Neutrophil (primary cell): ENCODE measurements around the gene CDK11A.

Experiments
- H3K27ac ChIP-seq: fragments of 200-600 bp; sonication (generic); 2 replicates; pipeline ENCODE4 v1.5.1; 2016; ENCODE audit warnings: mild to moderate bottlenecking, moderate library complexity
- H3K27me3 ChIP-seq: fragments of 200-600 bp; sonication (generic); 2 replicates; pipeline ENCODE4 v1.6.0; 2016; ENCODE audit warnings: mild to moderate bottlenecking
- H3K36me3 ChIP-seq: fragments of 200-600 bp; sonication (generic); 2 replicates; pipeline ENCODE4 v1.5.1; 2017
- H3K4me1 ChIP-seq, 2 experiments: fragments of 200-600 bp in 1 of 2; sonication (generic) in 1 of 2; 1 replicate in 1 of 2; 2 replicates in 1 of 2; pipeline versions ENCODE4 v1.5.1 to v1.6.1; 2013 to 2016; ENCODE audit warnings: low read depth in 1 of 2, low read length in 1 of 2, mild to moderate bottlenecking in 1 of 2, moderate library complexity in 1 of 2; ENCODE audit not compliant: control insufficient read depth in 1 of 2, insufficient read depth in 1 of 2
- H3K4me3 ChIP-seq, 2 experiments: fragments of 200-600 bp in 1 of 2; sonication (generic) in 1 of 2; 1 replicate in 1 of 2; 2 replicates in 1 of 2; pipeline ENCODE4 v1.5.1; 2013 to 2016; ENCODE audit warnings: low read depth in 1 of 2, low read length in 1 of 2, mild to moderate bottlenecking in 1 of 2, moderate library complexity in 1 of 2
- H3K9me3 ChIP-seq: fragments of 200-600 bp; sonication (generic); 2 replicates; pipeline ENCODE4 v1.5.1; 2016
- CTCF ChIP-seq: fragments of 200-600 bp; sonication (generic); IDR thresholded peaks from 2 replicates; pipeline ENCODE4 v1.5.1; 2016; ENCODE audit warnings: antibody characterized with exemption

Gene CDK11A

GRCh38 chr1:1764876-1765470, 40.8 kb upstream of the CDK11A start:
- Histone ChIP-seq H3K27ac (peak overlapping the region; percentile 88), H3K36me3 (peaks cover 91% of the 10 kb centered on the region), H3K27me3 (no peaks in the 10 kb centered on the region), H3K4me3 (peak overlapping the region; percentile 57 to 65), H3K4me1 (peaks cover 78 to 79% of the 10 kb centered on the region in 2 experiments), H3K9me3 (no peaks in the 10 kb centered on the region)
- no peak for TF ChIP-seq CTCF

GRCh38 chr1:1763657-1764621, 39.8 kb upstream of the CDK11A start:
- H3K36me3 ChIP-seq: peaks cover 96% of the 10 kb centered on the region
- no peaks in the 10 kb centered on the region for H3K27me3 ChIP-seq
- peak; percentile 77 for TF ChIP-seq CTCF
- H3K27ac ChIP-seq: peak overlapping the region; percentile 88
- peak overlapping the region; percentile 57 to 65 for H3K4me3 ChIP-seq
- H3K4me1 ChIP-seq: peaks cover 81 to 84% of the 10 kb centered on the region in 2 experiments
- no peaks in the 10 kb centered on the region for H3K9me3 ChIP-seq

GRCh38 chr1:1761504-1762376, 37.6 kb upstream of the CDK11A start:
- Histone ChIP-seq H3K4me3 (no peak overlapping the region), H3K27ac (peak overlapping the region; percentile 88), H3K36me3 (peaks cover 96% of the 10 kb centered on the region)

GRCh38 chr1:1760715-1761114, 36.6 kb upstream of the CDK11A start:
- Histone ChIP-seq H3K4me1 (peaks cover 64 to 69% of the 10 kb centered on the region in 2 experiments), H3K27me3 (no peaks in the 10 kb centered on the region), H3K27ac (peak overlapping the region; percentile 82), H3K36me3 (peaks cover 99% of the 10 kb centered on the region), H3K4me3 (no peak overlapping the region), H3K9me3 (no peaks in the 10 kb centered on the region)
- no peak for TF ChIP-seq CTCF

More at GRCh38 chr1:1761504-1762376, 37.6 kb upstream of the CDK11A start:
- Histone ChIP-seq H3K9me3 (no peaks in the 10 kb centered on the region), H3K27me3 (no peaks in the 10 kb centered on the region), H3K4me1 (peaks cover 74 to 76% of the 10 kb centered on the region in 2 experiments)
- TF ChIP-seq CTCF: no peak

GRCh38 chr1:1760345-1760650, 36.1 kb upstream of the CDK11A start:
- H3K9me3 ChIP-seq: no peaks in the 10 kb centered on the region
- peak overlapping the region; percentile 82 for H3K27ac ChIP-seq
- H3K27me3 ChIP-seq: no peaks in the 10 kb centered on the region
- no peak overlapping the region for H3K4me3 ChIP-seq
- peaks cover 60 to 65% of the 10 kb centered on the region in 2 experiments for H3K4me1 ChIP-seq
- peaks cover 99% of the 10 kb centered on the region for H3K36me3 ChIP-seq
- no peak for TF ChIP-seq CTCF
